ENCODE data around the gene GNAQ.

- TF ChIP-seq CTCF (IDR thresholded peaks at IDR 0.05 in 8 of 11, conservative IDR thresholded peaks at IDR 0.05 in 3 of 11) (no peak), POLR2A (IDR thresholded peaks at IDR 0.05) (no peak), POLR2AphosphoS5 (IDR thresholded peaks at IDR 0.05) (no peak)
Measured at GRCh38 chr9:77901018-77901417, 130.6 kb downstream of the GNAQ start.
